ENCODE results near the gene JAM2. TPM values are rescaled to one million over a fixed set of nuclear protein-coding genes. Genes with fewer than 3 reads are reported as not detected.

Gene JAM2
- total RNA-seq, 1 donor from 2014 or later, result 0.49 TPM

- intact Hi-C loops (cut with micrococcal nuclease), result loop anchor here (5.0 kb wide), 1 partner anchor 67 kb away; no protein-coding TSS in a partner anchor
These were observed 70.7 kb downstream of the JAM2 start for GRCh38 chr21:25709684-25710265.

GRCh38 chr21:25710550-25710949 is 71.5 kb downstream of the JAM2 start:
- intact Hi-C loops (cut with micrococcal nuclease), result loop anchor here (5.0 kb wide), 1 partner anchor 68 kb away; no protein-coding TSS in a partner anchor

GRCh38 chr21:25714066-25714465 is 75.0 kb downstream of the JAM2 start:
- intact Hi-C loops (cut with micrococcal nuclease), result loop anchor here (5.0 kb wide), 1 partner anchor 72 kb away; no protein-coding TSS in a partner anchor

GRCh38 chr21:25717491-25718147 is 78.6 kb downstream of the JAM2 start:
- intact Hi-C loops (cut with micrococcal nuclease), result no loop called here

GRCh38 chr21:25721987-25722386 is 82.9 kb downstream of the JAM2 start:
- intact Hi-C loops (cut with micrococcal nuclease), result no loop called here

GRCh38 chr21:25722631-25723030 is 83.6 kb downstream of the JAM2 start:
- intact Hi-C loops (cut with micrococcal nuclease), result no loop called here

- intact Hi-C loops (cut with micrococcal nuclease), result loop anchor here (5.0 to 10.0 kb wide), 2 partner anchors 340 to 1307 kb away; no protein-coding TSS in a partner anchor
These were observed 93.2 kb downstream of the JAM2 start for GRCh38 chr21:25732091-25732760.

- intact Hi-C loops (cut with micrococcal nuclease), result loop anchor here (1.0 to 10.0 kb wide), 9 partner anchors 26 to 1309 kb away; no protein-coding TSS in a partner anchor
These were observed 95.0 kb downstream of the JAM2 start for GRCh38 chr21:25733859-25734653.

- intact Hi-C loops (cut with micrococcal nuclease), result loop anchor here (1.0 to 10.0 kb wide), 9 partner anchors 26 to 1310 kb away; no protein-coding TSS in a partner anchor
These were observed 95.5 kb downstream of the JAM2 start for GRCh38 chr21:25734654-25734903.

GRCh38 chr21:25734904-25735645 is 96.0 kb downstream of the JAM2 start, which contains the start of the genes ATP5PF and GABPA:
Gene ATP5PF, minus strand, starts transcription at chr21:25734904. Its CDS starts 5,110 bp downstream, at chr21:25729794.
Gene GABPA, plus strand, starts transcription at chr21:25734972. Its CDS starts 6,627 bp downstream, at chr21:25741599.
- intact Hi-C loops (cut with micrococcal nuclease), result loop anchor here (1.0 to 10.0 kb wide), 11 partner anchors 27 to 1310 kb away; no protein-coding TSS in a partner anchor

GRCh38 chr21:25735646-25736597 is 96.9 kb downstream of the JAM2 start:
- intact Hi-C loops (cut with micrococcal nuclease), result loop anchor here (1.0 to 10.0 kb wide), 6 partner anchors 15 to 1311 kb away; partner anchors contain the start of gene JAM2

GRCh38 chr21:25737421-25737820 is 98.4 kb downstream of the JAM2 start:
- intact Hi-C loops (cut with micrococcal nuclease), result loop anchor here (2.0 to 10.0 kb wide), 2 partner anchors 13 to 1313 kb away; no protein-coding TSS in a partner anchor

- intact Hi-C loops (cut with micrococcal nuclease), result no loop called here
These were observed 103.8 kb downstream of the JAM2 start for GRCh38 chr21:25742900-25743299.

GRCh38 chr21:25744854-25745253 is 105.8 kb downstream of the JAM2 start:
- intact Hi-C loops (cut with micrococcal nuclease), result no loop called here

GRCh38 chr21:25750085-25750484 is 111.0 kb downstream of the JAM2 start:
- intact Hi-C loops (cut with micrococcal nuclease), result loop anchor here (2.0 kb wide), 1 partner anchor 13 kb away; no protein-coding TSS in a partner anchor

- intact Hi-C loops (cut with micrococcal nuclease), result no loop called here
These were observed 113.4 kb downstream of the JAM2 start for GRCh38 chr21:25752416-25752815.

GRCh38 chr21:25756190-25756932 is 117.3 kb downstream of the JAM2 start:
- intact Hi-C loops (cut with micrococcal nuclease), result no loop called here

- intact Hi-C loops (cut with micrococcal nuclease), result no loop called here
These were observed 118.5 kb downstream of the JAM2 start for GRCh38 chr21:25757531-25757930.

Data from T-helper 1 cell treated with Interleukin-12 subunit alpha and Interleukin-12 subunit beta and Interleukin-4 antibody, amounts not matched to agents 30 ng/mL and 1 ng/mL, for 36 hours (primary cell).